ENCODE data around the gene EIF2S1.
"Not testable (repeated sequence)": the region's sequence is repeated elsewhere in the genome, so short reads cannot be mapped to it uniquely, and the experiment has no call there.

The EIF2S1 gene

DNA sequence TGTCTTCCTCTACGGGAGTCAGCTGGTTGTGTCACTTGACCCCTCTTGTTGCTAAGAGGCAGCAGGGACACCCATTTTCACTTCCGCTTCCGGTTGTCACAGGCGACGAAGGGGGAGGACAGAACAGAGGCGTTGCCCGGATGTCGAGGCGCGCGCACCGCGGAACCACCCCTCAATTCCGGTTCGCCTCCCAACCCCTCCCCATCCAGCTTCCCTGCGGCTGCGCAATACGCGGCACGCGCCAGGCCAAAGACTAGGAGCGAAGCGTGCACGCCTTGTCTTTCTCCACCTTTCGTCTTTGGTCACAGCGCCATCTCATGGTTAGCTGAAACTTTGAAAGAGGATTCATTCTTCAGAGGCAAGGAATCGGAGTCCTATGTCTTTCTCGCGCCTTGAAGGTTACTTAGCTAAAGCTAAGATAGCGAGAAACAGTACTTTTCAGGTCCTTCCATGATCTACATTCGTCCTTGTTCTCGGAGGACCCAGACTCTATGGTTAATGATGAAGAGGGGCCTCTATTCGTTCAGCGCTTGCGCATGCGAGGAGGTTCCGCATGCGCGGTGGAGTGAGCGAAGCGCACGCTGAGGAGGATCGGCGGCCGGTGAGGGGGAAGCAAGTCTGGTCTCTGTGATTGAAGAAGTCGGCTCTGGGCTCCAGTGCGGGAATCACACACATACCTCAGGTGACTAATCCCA, at the start of gene EIF2S1, which contains the start of gene ATP6V1D:
Gene EIF2S1, plus strand, starts transcription at position 554 of the 695 bp plus-strand sequence. CDS start 4,440 bp downstream, outside the sequence.
Gene ATP6V1D, minus strand, starts transcription at position 30 of the 695 bp plus-strand sequence. CDS start 106 bp downstream, outside the sequence.
- DNase-seq: peak; percentile 98

GRCh38 chr14:67311868-67312267, 48.3 kb upstream of the EIF2S1 start:
- DNase-seq: no peak

DNA sequence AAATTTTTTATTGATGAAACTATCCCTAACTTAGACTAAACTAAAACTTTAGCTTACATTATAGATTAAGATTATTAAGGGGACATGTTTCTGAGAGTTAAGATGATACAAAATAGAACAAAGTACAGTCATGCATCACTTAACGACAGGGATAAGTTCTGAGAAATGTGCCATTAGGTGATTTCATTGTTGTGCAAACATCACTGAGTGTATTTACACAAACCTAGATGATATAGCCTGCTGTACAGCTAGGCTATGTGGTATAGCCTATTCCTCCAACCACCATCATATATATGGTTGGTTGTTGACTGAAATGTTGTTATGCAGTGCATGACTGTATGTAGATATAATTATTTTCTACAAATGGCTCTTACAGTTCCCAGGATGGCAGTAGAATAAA, 47.0 kb upstream of the EIF2S1 start:
- no peak for DNase-seq

GRCh38 chr14:67317822-67318221, 42.3 kb upstream of the EIF2S1 start:
- no peak for DNase-seq

- DNase-seq: no peak
These were observed 41.0 kb upstream of the EIF2S1 start for GRCh38 chr14:67319142-67319541.

DNA sequence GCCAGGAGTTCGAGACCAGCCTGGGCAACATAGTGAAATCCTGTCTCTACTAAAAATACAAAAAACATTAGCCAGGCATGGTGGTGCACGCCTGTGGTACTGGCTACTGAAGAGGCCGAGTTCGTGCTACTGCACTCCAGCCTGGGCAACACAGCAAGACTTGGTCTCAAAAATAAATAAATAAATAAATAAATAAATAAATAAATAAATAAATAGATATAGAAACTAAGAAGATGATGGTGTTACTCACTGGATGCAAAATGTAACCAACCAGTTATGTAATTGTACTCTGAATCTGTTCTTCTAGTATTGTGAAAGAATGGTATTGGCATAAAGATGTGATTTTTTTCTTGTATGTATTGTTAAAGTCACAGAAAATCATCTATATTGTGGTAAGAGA, 30.5 kb upstream of the EIF2S1 start:
- not testable (repeated sequence) for DNase-seq

DNA sequence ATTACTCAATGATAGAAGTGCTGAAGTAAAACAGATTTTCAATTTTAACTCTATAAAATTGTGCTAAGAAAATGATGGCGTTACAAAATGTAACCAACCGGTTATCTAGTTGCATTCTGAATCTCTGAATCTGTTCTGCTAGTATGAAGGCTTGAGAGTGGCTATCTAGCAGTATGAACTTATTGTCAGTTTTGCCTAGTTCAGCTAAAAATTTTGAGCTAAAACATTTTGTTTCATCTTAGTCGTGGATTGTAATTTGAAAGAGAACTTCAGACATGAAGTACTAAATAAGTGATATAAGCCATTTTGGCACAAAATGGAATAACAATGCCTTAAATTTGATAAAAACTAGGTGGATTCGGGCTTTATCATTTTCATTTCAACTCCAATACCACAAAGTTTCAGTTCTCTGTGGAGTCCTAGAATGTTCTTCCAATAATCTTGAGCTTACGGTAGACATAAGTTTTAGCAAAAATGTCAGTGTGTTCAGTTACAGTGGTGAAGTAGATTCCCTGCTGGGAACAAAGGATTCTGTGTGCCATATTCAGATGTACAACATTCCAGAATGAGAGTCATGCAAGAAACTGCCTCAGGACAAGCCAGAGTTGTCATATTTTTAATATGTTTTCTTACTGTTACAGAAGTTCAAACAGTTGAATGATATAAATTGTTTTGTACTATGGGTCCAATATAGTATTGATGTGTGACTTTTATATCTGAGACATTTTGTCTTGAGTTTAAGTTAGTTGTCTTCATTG, 28.6 kb upstream of the EIF2S1 start:
- DNase-seq: no peak

GRCh38 chr14:67332468-67332867, 27.7 kb upstream of the EIF2S1 start:
- no peak for DNase-seq

GRCh38 chr14:67335781-67336180, 24.3 kb upstream of the EIF2S1 start:
- no peak for DNase-seq

GRCh38 chr14:67341231-67341630, 18.9 kb upstream of the EIF2S1 start:
- not testable (repeated sequence) for DNase-seq

DNA sequence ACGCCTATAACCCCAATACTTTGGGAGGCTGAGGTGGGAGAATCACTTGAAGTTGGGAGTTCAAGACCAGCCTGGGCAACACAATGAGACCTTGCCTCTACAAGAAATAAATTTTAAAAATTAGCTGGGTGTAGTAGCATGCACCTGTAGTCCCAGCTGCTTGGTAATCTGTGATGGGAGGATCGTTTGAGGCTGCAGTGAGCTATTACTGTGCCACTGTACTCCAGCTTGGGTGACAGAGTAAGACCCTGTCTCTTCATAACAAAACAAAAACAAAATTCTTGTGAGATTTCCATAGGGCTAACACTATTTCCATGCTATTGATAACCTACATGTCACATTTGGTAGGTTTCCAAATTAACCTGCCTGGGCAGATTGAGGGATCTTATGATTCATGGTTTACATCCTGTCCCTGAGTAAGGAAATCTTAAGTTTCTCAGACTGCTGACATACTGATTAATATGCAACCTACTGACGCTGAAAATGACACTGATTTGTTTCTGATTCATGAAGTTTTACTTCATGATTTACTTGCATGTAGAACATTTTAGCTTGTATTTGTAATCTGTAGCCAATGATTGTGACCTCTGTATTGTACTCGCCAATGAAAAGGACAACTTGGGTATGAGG, 16.4 kb upstream of the EIF2S1 start:
- DNase-seq: no peak

- DNase-seq: no peak
These were observed 14.5 kb upstream of the EIF2S1 start for GRCh38 chr14:67345583-67345982.

DNA sequence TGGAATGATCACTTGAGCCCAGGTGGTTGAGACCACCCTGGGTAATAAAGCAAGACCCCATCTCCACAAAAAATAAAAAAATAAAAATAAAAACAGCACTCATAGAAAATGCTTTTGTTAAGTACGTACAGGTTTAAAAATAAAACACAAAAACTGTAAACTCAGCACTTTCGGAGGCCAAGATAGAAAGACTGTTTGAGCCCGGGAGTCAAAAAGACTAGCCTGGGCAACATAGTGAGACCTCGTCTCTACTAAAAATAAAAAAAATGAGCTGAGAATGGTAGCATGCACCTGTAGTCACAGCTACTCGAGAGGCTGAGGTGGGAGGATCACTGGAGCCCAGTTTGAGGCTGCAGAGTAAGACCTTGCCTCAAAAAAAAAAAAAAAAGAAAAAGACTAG, 8.1 kb upstream of the EIF2S1 start:
- no peak for DNase-seq

DNA sequence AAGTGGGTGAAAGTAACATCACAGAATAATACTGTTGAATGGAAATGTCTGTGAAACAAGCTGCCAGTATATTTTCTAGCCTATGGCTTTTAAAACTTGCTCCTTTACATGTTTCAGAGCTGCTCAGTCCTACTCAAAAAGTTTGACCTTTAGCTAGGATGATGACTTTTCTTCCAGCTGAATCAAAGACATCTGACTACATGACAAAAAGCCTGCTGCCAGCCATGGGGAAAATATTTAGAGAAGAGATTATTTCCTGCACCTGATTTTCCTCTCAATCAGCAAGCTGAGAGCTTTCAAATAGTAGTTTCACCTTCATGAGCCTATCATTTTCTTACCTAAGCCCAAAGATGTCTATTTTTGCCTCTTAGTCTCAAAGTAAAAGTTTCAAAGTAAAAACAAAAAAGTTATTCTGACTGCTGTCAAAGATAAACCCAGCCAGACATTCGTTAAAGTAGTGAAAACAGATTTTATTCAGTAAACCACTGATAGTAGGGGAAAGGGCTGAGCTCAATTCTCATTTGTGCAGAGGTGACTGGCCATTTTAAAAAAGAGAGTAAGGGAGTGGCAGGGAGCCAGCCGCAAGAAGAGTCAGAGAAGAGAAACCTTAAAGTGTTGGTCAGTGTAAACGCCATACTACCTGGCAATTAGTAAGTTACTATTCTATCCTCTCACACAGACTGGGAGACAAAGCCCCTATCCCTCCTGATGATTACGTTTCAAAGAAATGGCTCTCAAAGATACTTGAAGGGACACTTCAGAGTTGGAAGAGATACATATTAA, 2.8 kb upstream of the EIF2S1 start:
- DNase-seq: no peak

DNA sequence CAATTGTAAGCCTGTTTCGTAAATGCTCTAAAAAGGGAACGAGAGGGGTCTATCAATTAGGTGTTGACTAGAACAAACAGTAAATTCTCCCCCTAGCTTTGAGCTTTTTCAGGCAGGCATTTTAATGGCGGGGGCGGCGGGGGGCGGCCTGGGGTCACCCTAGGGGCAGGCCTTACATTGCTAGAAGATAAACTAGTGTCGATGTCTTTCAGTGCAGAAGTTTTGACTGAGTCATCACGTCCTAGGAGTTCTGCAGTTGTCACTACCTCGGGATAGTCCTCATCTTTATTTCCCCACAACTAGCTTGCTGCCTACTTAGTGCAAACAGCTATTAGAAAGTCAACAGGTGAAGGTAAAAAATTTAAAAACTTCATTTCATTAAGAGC, 2.2 kb upstream of the EIF2S1 start:
- DNase-seq: no peak

DNA sequence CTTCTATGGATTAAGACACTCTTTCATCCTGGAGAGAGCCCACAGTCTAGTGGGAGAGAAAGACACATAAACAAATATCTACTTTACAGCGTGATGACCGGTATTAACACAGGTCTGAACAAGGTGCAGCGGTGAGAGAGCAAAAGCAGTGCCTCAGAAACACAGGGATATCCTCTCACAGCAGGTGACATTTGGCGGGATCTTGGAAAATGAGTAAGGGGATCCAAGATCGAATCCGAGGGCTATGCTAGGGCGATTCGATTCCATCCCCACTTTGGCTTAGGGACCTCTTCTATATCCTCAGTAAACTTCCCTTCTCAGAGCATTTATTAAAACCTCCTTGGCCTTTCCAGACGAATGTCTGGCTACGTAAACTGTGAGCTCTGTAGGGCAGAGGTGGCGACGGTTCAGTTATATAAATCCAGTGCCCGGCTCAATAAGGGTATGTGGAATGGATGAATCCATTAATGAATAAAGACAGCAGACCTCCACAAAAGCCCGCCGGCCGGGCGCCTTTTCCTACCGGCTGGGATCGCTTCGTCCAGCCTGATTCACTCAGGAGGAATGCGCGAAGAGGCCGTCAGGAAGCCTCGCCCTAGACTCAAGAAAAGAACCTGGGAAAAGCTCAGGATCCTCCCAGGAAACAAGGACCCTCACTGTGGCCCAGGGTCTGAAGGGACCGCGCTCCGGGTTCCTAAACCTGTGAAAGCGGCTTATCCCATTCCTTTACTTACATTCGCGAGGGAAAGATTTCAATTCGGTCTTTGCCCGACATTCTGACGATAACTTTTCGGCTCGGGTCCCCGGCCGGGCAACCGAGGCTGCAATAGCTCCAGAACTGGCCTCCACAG, 979 bp upstream of the EIF2S1 start:
- DNase-seq: no peak

DNA sequence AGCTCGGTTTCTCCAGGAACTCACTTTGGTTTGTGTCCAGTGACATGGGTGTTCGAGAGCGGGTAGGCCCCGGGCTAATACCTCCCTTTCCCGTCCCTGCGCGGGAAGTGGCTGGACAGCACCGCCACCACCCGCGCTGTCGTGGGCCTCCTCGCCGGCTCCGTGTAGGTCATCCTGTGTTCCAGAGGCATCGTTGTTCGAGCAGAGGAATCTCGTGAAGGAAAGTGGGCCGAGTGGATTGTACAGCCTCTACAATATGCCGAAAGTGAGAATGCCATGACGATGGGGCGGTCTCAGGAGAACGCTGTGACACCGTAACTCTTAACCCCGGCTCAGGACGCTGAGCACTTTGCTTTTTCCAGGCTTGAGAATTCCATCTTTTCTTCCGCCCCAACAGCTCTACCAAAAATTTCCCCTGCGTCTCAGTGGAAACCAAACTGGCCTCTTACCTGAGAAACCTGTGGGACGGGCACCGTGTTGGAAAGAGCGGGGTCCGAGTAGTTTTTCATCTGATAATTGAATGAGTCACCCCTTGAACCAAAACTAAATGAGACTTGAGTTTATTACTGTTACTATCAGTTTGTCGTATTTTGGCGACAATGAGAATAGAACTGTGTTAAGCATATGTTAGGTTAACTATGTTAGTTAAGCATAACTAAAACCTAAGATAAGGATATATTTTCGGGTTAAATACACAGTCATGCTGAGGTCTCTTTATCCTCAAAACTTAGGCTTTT, 510 bp downstream of the EIF2S1 start:
- no peak for DNase-seq

DNA sequence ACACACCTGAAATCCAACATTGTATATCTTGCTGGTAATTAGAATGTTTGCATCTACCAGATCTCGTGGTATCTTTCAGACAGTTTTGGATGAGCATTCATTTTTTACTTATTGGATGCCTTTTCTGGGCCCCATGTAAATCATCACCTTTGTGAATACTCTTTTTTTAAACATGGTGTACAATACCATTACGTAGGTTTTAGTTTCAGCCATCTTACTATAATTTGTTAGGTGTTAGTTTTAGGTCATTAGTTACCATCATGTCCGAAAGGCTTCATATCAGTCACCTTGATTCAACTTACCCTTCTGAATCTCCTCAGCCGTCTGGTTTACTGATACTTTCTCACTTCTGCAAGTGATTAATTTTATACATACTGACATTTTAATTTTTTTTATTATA, 5.3 kb downstream of the EIF2S1 start:
- DNase-seq: no peak

GRCh38 chr14:67370830-67371229, 10.7 kb downstream of the EIF2S1 start:
- no peak for DNase-seq

- no peak for DNase-seq
These were observed 11.4 kb downstream of the EIF2S1 start for GRCh38 chr14:67371247-67372148.
